ENCODE results near the gene FZD8.

FZD8 gene

DNA sequence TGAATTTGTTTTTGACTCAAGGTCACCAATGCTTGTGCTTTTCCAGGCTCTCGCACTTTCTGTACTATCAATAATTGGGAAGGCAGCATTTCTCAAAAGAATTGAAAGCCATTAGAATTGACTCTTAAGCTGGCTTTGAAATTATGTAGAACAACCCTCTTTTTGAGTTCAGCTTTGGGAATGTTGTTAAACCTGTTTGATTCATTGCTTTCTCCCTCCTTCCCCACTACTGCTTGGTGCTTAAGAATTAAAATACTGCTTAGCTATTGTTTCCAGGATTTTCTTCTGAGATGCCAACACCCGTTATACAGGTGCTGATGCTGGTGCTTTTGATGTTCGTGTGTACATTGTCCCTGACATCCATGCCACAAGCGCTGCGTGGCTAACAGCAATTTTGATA is 15.5 kb upstream of the FZD8 start:
- no peak overlapping the region for H3K4me3 ChIP-seq (ENCODE audit: low read depth, low read length)
- H3K27ac ChIP-seq (ENCODE audit: extremely low read depth, low read depth, low read length), result no peak overlapping the region
- H3K36me3 ChIP-seq (ENCODE audit: control insufficient read depth in 2 of 2, insufficient read depth in 1 of 2, low read length in 2 of 2), result no peaks in the 10 kb centered on the region
- TF ChIP-seq ZNF350 (tag by site-specific recombination; IDR thresholded peaks at IDR 0.05), result no peak
- TF ChIP-seq, protein P1, sequence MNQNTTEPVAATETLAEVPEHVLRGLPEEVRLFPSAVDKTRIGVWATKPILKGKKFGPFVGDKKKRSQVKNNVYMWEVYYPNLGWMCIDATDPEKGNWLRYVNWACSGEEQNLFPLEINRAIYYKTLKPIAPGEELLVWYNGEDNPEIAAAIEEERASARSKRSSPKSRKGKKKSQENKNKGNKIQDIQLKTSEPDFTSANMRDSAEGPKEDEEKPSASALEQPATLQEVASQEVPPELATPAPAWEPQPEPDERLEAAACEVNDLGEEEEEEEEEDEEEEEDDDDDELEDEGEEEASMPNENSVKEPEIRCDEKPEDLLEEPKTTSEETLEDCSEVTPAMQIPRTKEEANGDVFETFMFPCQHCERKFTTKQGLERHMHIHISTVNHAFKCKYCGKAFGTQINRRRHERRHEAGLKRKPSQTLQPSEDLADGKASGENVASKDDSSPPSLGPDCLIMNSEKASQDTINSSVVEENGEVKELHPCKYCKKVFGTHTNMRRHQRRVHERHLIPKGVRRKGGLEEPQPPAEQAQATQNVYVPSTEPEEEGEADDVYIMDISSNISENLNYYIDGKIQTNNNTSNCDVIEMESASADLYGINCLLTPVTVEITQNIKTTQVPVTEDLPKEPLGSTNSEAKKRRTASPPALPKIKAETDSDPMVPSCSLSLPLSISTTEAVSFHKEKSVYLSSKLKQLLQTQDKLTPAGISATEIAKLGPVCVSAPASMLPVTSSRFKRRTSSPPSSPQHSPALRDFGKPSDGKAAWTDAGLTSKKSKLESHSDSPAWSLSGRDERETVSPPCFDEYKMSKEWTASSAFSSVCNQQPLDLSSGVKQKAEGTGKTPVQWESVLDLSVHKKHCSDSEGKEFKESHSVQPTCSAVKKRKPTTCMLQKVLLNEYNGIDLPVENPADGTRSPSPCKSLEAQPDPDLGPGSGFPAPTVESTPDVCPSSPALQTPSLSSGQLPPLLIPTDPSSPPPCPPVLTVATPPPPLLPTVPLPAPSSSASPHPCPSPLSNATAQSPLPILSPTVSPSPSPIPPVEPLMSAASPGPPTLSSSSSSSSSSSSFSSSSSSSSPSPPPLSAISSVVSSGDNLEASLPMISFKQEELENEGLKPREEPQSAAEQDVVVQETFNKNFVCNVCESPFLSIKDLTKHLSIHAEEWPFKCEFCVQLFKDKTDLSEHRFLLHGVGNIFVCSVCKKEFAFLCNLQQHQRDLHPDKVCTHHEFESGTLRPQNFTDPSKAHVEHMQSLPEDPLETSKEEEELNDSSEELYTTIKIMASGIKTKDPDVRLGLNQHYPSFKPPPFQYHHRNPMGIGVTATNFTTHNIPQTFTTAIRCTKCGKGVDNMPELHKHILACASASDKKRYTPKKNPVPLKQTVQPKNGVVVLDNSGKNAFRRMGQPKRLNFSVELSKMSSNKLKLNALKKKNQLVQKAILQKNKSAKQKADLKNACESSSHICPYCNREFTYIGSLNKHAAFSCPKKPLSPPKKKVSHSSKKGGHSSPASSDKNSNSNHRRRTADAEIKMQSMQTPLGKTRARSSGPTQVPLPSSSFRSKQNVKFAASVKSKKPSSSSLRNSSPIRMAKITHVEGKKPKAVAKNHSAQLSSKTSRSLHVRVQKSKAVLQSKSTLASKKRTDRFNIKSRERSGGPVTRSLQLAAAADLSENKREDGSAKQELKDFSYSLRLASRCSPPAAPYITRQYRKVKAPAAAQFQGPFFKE (tag by site-specific recombination; IDR thresholded peaks at IDR 0.05; ENCODE audit: borderline replicate concordance), result no peak
- TF ChIP-seq, protein P2, sequence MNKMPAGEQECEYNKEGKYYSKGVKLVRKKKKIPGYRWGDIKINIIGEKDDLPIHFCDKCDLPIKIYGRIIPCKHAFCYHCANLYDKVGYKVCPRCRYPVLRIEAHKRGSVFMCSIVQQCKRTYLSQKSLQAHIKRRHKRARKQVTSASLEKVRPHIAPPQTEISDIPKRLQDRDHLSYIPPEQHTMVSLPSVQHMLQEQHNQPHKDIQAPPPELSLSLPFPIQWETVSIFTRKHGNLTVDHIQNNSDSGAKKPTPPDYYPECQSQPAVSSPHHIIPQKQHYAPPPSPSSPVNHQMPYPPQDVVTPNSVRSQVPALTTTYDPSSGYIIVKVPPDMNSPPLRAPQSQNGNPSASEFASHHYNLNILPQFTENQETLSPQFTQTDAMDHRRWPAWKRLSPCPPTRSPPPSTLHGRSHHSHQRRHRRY (tag by site-specific recombination; IDR thresholded peaks at IDR 0.05), result no peak
- TF ChIP-seq ZNF48 (tag by site-specific recombination; IDR thresholded peaks at IDR 0.05), result no peak
- no peak for TF ChIP-seq SP3 (tag by site-specific recombination; IDR thresholded peaks at IDR 0.05)
- TF ChIP-seq, protein P3, sequence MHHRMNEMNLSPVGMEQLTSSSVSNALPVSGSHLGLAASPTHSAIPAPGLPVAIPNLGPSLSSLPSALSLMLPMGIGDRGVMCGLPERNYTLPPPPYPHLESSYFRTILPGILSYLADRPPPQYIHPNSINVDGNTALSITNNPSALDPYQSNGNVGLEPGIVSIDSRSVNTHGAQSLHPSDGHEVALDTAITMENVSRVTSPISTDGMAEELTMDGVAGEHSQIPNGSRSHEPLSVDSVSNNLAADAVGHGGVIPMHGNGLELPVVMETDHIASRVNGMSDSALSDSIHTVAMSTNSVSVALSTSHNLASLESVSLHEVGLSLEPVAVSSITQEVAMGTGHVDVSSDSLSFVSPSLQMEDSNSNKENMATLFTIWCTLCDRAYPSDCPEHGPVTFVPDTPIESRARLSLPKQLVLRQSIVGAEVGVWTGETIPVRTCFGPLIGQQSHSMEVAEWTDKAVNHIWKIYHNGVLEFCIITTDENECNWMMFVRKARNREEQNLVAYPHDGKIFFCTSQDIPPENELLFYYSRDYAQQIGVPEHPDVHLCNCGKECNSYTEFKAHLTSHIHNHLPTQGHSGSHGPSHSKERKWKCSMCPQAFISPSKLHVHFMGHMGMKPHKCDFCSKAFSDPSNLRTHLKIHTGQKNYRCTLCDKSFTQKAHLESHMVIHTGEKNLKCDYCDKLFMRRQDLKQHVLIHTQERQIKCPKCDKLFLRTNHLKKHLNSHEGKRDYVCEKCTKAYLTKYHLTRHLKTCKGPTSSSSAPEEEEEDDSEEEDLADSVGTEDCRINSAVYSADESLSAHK (tag by site-specific recombination; IDR thresholded peaks at IDR 0.05), result no peak
- no peak for TF ChIP-seq ZNF211 (tag by site-specific recombination; IDR thresholded peaks at IDR 0.05; ENCODE audit: low read depth)
- TF ChIP-seq, protein P4, sequence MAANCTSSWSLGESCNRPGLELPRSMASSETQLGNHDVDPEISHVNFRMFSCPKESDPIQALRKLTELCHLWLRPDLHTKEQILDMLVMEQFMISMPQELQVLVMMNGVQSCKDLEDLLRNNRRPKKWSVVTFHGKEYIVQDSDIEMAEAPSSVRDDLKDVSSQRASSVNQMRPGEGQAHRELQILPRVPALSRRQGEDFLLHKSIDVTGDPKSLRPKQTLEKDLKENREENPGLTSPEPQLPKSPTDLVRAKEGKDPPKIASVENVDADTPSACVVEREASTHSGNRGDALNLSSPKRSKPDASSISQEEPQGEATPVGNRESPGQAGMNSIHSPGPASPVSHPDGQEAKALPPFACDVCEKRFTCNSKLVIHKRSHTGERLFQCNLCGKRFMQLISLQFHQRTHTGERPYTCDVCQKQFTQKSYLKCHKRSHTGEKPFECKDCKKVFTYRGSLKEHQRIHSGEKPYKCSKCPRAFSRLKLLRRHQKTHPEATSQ (tag by site-specific recombination; IDR thresholded peaks at IDR 0.05), result no peak
- no peak for TF ChIP-seq ZNF354C (tag by site-specific recombination; IDR thresholded peaks at IDR 0.05; ENCODE audit: borderline replicate concordance, low read depth)
- TF ChIP-seq, protein P5, sequence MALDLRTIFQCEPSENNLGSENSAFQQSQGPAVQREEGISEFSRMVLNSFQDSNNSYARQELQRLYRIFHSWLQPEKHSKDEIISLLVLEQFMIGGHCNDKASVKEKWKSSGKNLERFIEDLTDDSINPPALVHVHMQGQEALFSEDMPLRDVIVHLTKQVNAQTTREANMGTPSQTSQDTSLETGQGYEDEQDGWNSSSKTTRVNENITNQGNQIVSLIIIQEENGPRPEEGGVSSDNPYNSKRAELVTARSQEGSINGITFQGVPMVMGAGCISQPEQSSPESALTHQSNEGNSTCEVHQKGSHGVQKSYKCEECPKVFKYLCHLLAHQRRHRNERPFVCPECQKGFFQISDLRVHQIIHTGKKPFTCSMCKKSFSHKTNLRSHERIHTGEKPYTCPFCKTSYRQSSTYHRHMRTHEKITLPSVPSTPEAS (tag by site-specific recombination; IDR thresholded peaks at IDR 0.05), result no peak
- no peak for TF ChIP-seq ZNF473 (tag by site-specific recombination; IDR thresholded peaks at IDR 0.05)
- no peak for TF ChIP-seq ZSCAN16 (tag by site-specific recombination; IDR thresholded peaks at IDR 0.05)
- TF ChIP-seq, protein P6, sequence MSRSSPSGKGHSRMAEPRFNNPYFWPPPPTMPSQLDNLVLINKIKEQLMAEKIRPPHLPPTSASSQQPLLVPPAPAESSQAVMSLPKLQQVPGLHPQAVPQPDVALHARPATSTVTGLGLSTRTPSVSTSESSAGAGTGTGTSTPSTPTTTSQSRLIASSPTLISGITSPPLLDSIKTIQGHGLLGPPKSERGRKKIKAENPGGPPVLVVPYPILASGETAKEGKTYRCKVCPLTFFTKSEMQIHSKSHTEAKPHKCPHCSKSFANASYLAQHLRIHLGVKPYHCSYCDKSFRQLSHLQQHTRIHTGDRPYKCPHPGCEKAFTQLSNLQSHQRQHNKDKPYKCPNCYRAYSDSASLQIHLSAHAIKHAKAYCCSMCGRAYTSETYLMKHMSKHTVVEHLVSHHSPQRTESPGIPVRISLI (tag by site-specific recombination; IDR thresholded peaks at IDR 0.05), result no peak
- no peak for TF ChIP-seq ZNF621 (tag by site-specific recombination; IDR thresholded peaks at IDR 0.05)
- TF ChIP-seq HOXC10 (CRISPR knock-in tag; IDR thresholded peaks at IDR 0.05), result no peak
- no peak for TF ChIP-seq SP7 (tag by site-specific recombination; IDR thresholded peaks at IDR 0.05)
- ChIA-PET CTCF (interaction anchor here (0.7 to 1.1 kb wide), 2 partner anchors 11 to 462 kb away, joined by 3 read pairs; no protein-coding TSS in a partner anchor), POLR2A (no interaction called here)
- H3K4me1 ChIP-seq (ENCODE audit: control insufficient read depth, insufficient read depth, low read length), result no peaks in the 10 kb centered on the region
- no peaks in the 10 kb centered on the region for H3K9me3 ChIP-seq (ENCODE audit: control insufficient read depth, insufficient read depth, low read depth, low read length)
